GM18868 (cell line): Measurements from ENCODE around the gene NAV1.

ENCODE experiments used
- ATAC-seq: cut with Tn5 transposase; IDR thresholded peaks from one replicate; pipeline ENCODE4 v1.9.1; 2021; ENCODE audit warnings: mild to moderate bottlenecking, moderate library complexity; ENCODE audit not compliant: unreplicated experiment

The NAV1 gene

GRCh38 chr1:201583663-201584062 is 44.7 kb downstream of the NAV1 start:
- no peak for ATAC-seq

DNA sequence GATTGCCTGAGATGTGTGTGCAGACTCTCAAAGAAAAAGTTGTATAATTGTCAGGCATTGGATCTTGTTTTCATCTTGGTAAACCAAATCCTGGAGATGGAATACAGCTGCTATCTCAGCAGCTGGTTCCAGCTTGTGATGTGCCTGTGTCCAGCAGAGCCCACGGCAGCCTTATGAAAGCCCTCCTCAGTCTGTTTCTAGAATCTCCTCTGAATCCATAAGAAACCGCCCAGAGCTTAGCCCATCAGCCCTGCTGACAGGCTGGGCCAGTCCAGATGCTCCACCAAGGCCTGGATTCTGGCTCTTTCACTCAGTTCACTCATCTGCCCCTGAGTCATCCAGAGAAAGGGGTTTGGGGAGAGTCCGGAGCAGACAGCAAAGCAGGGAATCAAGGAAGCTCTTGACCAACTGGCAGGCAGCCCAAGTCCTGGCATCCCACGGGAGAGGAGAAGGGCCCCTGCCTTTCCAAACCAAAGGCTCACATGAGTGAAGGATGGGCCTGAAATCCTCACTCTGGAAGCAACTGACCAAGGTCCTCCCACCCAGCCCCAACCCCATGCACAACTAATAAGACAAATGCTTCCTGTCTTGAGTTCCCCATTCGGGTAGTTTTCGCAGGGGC is 45.7 kb downstream of the NAV1 start:
- no peak for ATAC-seq

DNA sequence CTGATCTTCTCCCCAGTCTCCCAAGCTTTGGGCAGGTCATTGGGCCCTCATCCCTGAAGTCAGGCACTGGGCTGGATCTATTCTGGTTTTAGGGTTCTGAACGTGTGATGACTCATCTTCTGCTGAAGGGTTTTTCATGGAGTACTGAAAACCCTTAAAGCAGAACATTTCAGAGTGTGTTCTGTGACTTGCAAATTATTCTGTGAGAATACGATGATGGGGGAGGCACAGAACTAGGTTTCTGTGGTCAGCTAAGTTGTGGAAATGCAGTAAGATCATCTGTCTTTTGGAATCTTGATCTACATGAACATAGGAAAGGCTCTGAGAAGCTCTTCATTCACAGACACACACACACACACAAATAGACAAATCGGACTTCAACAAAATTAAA is 46.2 kb downstream of the NAV1 start:
- ATAC-seq, result no peak

- ATAC-seq, result no peak
Measured at GRCh38 chr1:201585901-201586300, 47.0 kb downstream of the NAV1 start.

DNA sequence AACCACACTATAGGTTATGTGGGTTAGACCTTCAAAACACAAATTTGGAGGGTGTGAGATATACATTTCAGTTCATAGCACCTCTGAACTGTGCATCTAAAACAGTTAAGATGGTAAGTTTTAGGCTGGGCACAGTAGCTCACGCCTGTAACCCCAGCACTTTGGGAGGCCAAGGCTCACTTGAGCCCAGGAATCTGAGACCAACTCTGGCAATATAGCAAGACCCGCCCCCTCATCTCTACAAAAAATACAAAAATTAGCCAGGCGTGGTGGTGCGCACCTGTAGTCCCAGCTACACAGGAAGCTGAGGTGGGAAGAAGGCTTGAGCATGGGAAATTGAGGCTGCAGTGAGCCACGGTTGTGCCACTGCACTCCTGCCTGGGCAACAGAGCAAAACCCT is 47.9 kb downstream of the NAV1 start:
- no peak for ATAC-seq

DNA sequence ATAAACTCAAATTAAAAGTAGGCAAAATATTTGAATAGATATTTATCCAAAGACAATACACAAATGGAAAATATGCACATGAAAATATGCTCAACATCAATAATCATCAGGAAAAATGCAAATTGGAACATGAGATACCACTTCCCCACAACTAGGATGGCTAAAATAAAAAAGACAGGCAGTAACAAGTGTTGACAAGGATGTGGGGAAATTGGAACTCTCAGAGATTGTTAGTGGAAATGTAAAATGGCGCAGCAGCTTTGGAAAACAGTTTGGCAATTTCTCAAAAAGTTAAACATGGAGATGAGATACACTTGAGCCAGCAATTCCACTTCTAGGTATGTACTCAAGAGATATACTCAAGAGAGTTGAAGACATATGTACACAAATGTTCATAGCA is 48.8 kb downstream of the NAV1 start:
- no peak for ATAC-seq
